Measurements from ENCODE around the gene CA5A.
A peak's percentile ranks its signal among the peaks of the same experiment; 100 is the strongest.
"Not testable (repeated sequence)": the region's sequence is repeated elsewhere in the genome, so short reads cannot be mapped to it uniquely, and the experiment has no call there.

CA5A gene

GRCh38 chr16:87888346-87888745, 48.0 kb downstream of the CA5A start:
- not testable (repeated sequence) for DNase-seq

GRCh38 chr16:87887931-87888330, 48.4 kb downstream of the CA5A start:
- DNase-seq: not testable (repeated sequence)

GRCh38 chr16:87885371-87885967, 50.9 kb downstream of the CA5A start:
- DNase-seq: not testable (repeated sequence)

- DNase-seq: no peak
Measured at GRCh38 chr16:87882436-87883019, 53.8 kb downstream of the CA5A start.

- DNase-seq: no peak
Measured at GRCh38 chr16:87881324-87882200, 54.8 kb downstream of the CA5A start.

GRCh38 chr16:87880117-87880696, 56.1 kb downstream of the CA5A start:
- DNase-seq: no peak

GRCh38 chr16:87879411-87880013, 56.8 kb downstream of the CA5A start:
- not testable (repeated sequence) for DNase-seq

GRCh38 chr16:87878704-87879103, 57.6 kb downstream of the CA5A start:
- DNase-seq: no peak

GRCh38 chr16:87877942-87878507, 58.3 kb downstream of the CA5A start:
- DNase-seq: no peak

- DNase-seq: no peak
Measured at GRCh38 chr16:87874639-87875427, 61.5 kb downstream of the CA5A start.

GRCh38 chr16:87870418-87871291, 65.7 kb downstream of the CA5A start:
- DNase-seq: not testable (repeated sequence)

GRCh38 chr16:87869879-87870417, 66.4 kb downstream of the CA5A start:
- not testable (repeated sequence) for DNase-seq

- DNase-seq: peak; percentile 82
Measured at GRCh38 chr16:87869061-87869878, 67.1 kb downstream of the CA5A start, which contains the start of gene SLC7A5. TSS of gene SLC7A5 (minus strand) at chr16:87869507. CDS start at chr16:87869422, 85 bp downstream.

- DNase-seq: peak; percentile 59
Measured at GRCh38 chr16:87868254-87869029, 67.9 kb downstream of the CA5A start.

- DNase-seq: peak; percentile 48
Measured at GRCh38 chr16:87865902-87866555, 70.3 kb downstream of the CA5A start.

GRCh38 chr16:87864331-87864989, 71.9 kb downstream of the CA5A start:
- DNase-seq: no peak

GRCh38 chr16:87863327-87863635, 73.0 kb downstream of the CA5A start:
- not testable (repeated sequence) for DNase-seq
